Esophagus muscularis mucosa (tissue), 4 donors: ENCODE results near the gene SUDS3.

Experiments
- EP300 ChIP-seq: sonication (generic); formaldehyde crosslinking; IDR thresholded peaks from one replicate; pipeline ENCODE4 v1.6.1; 2017; ENCODE audit warnings: antibody characterized with exemption
- POLR2A ChIP-seq: fragments of 450-650 bp; IDR thresholded peaks from one replicate; pipeline ENCODE4 v1.6.1; 2017; ENCODE audit warnings: antibody characterized with exemption, moderate library complexity, mild to moderate bottlenecking, low read depth
- POLR2AphosphoS5 ChIP-seq, 2 donors: sonication (generic); formaldehyde crosslinking; IDR thresholded peaks; one replicate each; pipeline ENCODE4 v1.6.1; 2017; ENCODE audit warnings: antibody characterized with exemption in 2 of 2
- TF ChIP-seq, protein P1 (sequence below), 3 experiments: fragments of 200-600 bp in 2 of 3; fragments of 450-650 bp in 1 of 3; sonication (generic) in 2 of 3; IDR thresholded peaks; one replicate each; pipeline ENCODE4 v1.5.1; 2017 to 2019; ENCODE audit warnings: antibody characterized with exemption in 3 of 3, mild to moderate bottlenecking in 2 of 3, moderate library complexity in 1 of 3

- TF ChIP-seq POLR2AphosphoS5 (IDR thresholded peaks at IDR 0.05) (no peak), POLR2A (no peak), EP300 (no peak)
- TF ChIP-seq, protein P1, sequence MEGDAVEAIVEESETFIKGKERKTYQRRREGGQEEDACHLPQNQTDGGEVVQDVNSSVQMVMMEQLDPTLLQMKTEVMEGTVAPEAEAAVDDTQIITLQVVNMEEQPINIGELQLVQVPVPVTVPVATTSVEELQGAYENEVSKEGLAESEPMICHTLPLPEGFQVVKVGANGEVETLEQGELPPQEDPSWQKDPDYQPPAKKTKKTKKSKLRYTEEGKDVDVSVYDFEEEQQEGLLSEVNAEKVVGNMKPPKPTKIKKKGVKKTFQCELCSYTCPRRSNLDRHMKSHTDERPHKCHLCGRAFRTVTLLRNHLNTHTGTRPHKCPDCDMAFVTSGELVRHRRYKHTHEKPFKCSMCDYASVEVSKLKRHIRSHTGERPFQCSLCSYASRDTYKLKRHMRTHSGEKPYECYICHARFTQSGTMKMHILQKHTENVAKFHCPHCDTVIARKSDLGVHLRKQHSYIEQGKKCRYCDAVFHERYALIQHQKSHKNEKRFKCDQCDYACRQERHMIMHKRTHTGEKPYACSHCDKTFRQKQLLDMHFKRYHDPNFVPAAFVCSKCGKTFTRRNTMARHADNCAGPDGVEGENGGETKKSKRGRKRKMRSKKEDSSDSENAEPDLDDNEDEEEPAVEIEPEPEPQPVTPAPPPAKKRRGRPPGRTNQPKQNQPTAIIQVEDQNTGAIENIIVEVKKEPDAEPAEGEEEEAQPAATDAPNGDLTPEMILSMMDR (IDR thresholded peaks at IDR 0.05) = no peak
Measured at GRCh38 chr12:118391424-118391823, 15.1 kb downstream of the SUDS3 start.
